Ascending aorta (tissue), 2 donors: ENCODE data around the gene SIRT4. TPM values are rescaled to one million over a fixed set of nuclear protein-coding genes. Genes with fewer than 3 reads are reported as not detected.

Source experiments
- DNase-seq, 2 donors: peaks; one replicate each; pipeline ENCODE4 v3.0.0-alpha.2; 2019; ENCODE audit warnings: low spot score in 2 of 2
- H3K27ac ChIP-seq, 2 donors: fragments of 200-600 bp; sonication (generic); one replicate each; pipeline ENCODE4 v1.5.1; 2016 to 2017; ENCODE audit warnings: mild to moderate bottlenecking in 1 of 2
- H3K27me3 ChIP-seq: fragments of 200-600 bp; sonication (generic); one replicate; pipeline ENCODE4 v1.5.1; 2017
- H3K36me3 ChIP-seq, 2 donors: fragments of 200-600 bp; sonication (generic); one replicate each; pipeline ENCODE4 v1.5.1; 2016
- H3K4me1 ChIP-seq, 2 donors: fragments of 200-600 bp; sonication (generic); one replicate each; pipeline ENCODE4 v1.5.1; 2016 to 2017; ENCODE audit warnings: mild to moderate bottlenecking in 1 of 2
- H3K4me3 ChIP-seq, 2 donors: fragments of 200-600 bp; sonication (generic); one replicate each; pipeline ENCODE4 v1.5.1; 2016 to 2017; ENCODE audit warnings: mild to moderate bottlenecking in 1 of 2
- H3K9me3 ChIP-seq, 2 donors: fragments of 200-600 bp; sonication (generic); one replicate each; pipeline ENCODE4 v1.5.1; 2016
- CTCF ChIP-seq, 3 experiments: fragments of 200-600 bp in 2 of 3; fragments of 450-650 bp in 1 of 3; sonication (generic) in 2 of 3; IDR thresholded peaks; one replicate each; pipeline ENCODE4 v1.5.1; 2016 to 2019; ENCODE audit warnings: antibody characterized with exemption in 3 of 3, mild to moderate bottlenecking in 1 of 3, moderate library complexity in 1 of 3
- intact Hi-C: fragments of 100-400 bp; cut with DNase I; formaldehyde crosslinking; loops from one replicate; pipeline ENCODE4 v1.15.1; 2023
- total RNA-seq: library from RNA; depleted of rRNA; stranded (reverse); fragments of >200 nt; gene quantifications from one replicate; pipeline ENCODE4 v1.1.0, GENCODE V29; 2016

Gene SIRT4
- total RNA-seq, 1 donor from 2014 or later: not detected

- no peaks in the 10 kb centered on the region for H3K9me3 ChIP-seq
- no peak for DNase-seq
- H3K4me3 ChIP-seq: no peak overlapping the region
- H3K36me3 ChIP-seq: no peaks in the 10 kb centered on the region
- no peaks in the 10 kb centered on the region for H3K27me3 ChIP-seq
- TF ChIP-seq CTCF (IDR thresholded peaks at IDR 0.05): no peak
- intact Hi-C loops: no loop called here
- no peaks in the 10 kb centered on the region for H3K4me1 ChIP-seq
- H3K27ac ChIP-seq: no peak overlapping the region
Observed at GRCh38 chr12:120276734-120277133, 25.4 kb upstream of the SIRT4 start.

- Histone ChIP-seq H3K4me1 (no peaks in the 10 kb centered on the region), H3K27me3 (no peaks in the 10 kb centered on the region), H3K36me3 (no peaks in the 10 kb centered on the region), H3K9me3 (no peaks in the 10 kb centered on the region), H3K4me3 (no peak overlapping the region), H3K27ac (no peak overlapping the region)
- TF ChIP-seq CTCF (IDR thresholded peaks at IDR 0.05): no peak
- no peak for DNase-seq
- intact Hi-C loops: no loop called here
Observed at GRCh38 chr12:120278137-120279069, 23.7 kb upstream of the SIRT4 start.

GRCh38 chr12:120283318-120283717, 18.8 kb upstream of the SIRT4 start:
- H3K27ac ChIP-seq: no peak overlapping the region
- no peaks in the 10 kb centered on the region for H3K27me3 ChIP-seq
- intact Hi-C loops: no loop called here
- DNase-seq: no peak
- H3K9me3 ChIP-seq: no peaks in the 10 kb centered on the region
- TF ChIP-seq CTCF (IDR thresholded peaks at IDR 0.05): no peak
- H3K4me3 ChIP-seq: no peak overlapping the region
- H3K4me1 ChIP-seq: no peaks in the 10 kb centered on the region
- no peaks in the 10 kb centered on the region for H3K36me3 ChIP-seq

- Histone ChIP-seq H3K27ac (no peak overlapping the region), H3K36me3 (no peaks in the 10 kb centered on the region), H3K4me3 (no peak overlapping the region), H3K4me1 (no peaks in the 10 kb centered on the region), H3K27me3 (no peaks in the 10 kb centered on the region), H3K9me3 (no peaks in the 10 kb centered on the region)
- intact Hi-C loops: no loop called here
- TF ChIP-seq CTCF (IDR thresholded peaks at IDR 0.05): no peak
- no peak for DNase-seq
Observed at GRCh38 chr12:120284381-120284780, 17.7 kb upstream of the SIRT4 start.

- no peak for TF ChIP-seq CTCF (IDR thresholded peaks at IDR 0.05)
- H3K27ac ChIP-seq: no peak overlapping the region
- no peaks in the 10 kb centered on the region for H3K36me3 ChIP-seq
- DNase-seq: no peak
- intact Hi-C loops: no loop called here
- H3K4me3 ChIP-seq: no peak overlapping the region
- no peaks in the 10 kb centered on the region for H3K9me3 ChIP-seq
- peaks cover 0 to 7% of the 10 kb centered on the region in 2 donors for H3K4me1 ChIP-seq
- no peaks in the 10 kb centered on the region for H3K27me3 ChIP-seq
Observed at GRCh38 chr12:120286768-120287490, 15.2 kb upstream of the SIRT4 start.
